ENCODE measurements around the gene RBPJL.
A peak's percentile ranks its signal among the peaks of the same experiment; 100 is the strongest.

The RBPJL gene

DNA sequence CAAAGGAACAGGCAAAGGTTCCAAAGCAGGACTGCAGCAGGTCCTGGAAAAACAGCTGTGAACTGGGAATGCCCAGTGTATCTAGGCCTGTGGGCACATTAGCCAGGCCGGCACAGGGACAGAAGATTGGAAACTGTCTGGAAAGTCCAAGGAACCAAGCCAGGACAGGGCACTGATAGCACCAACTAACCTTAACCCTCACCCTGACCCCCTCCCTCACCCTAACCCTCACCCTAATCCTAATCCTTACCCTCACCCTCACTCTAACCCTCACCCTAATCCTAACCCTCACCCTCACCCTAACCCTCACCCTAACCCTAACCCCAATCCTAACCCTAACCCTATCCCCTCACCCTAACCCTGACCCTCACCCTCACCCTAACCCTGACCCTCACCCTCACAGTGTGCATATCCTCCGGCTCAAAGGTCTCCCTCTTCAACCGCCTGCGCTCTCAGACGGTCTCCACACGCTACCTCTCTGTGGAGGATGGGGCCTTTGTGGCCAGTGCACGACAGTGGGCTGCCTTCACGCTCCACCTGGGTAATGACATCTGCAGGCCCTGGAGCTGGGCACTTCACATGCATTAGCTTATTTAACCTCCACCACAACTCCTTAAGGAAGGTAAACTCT, 6.5 kb downstream of the RBPJL start:
- no peak for DNase-seq (ENCODE audit: low read depth, low spot score)
- no peak overlapping the region for H3K4me3 ChIP-seq (ENCODE audit: low read length)

GRCh38 chr20:45313943-45314342, 7.3 kb downstream of the RBPJL start:
- no peak for DNase-seq (ENCODE audit: low read depth, low spot score)
- H3K4me3 ChIP-seq (ENCODE audit: low read length), result no peak overlapping the region

- no peak overlapping the region for H3K4me3 ChIP-seq (ENCODE audit: low read length)
- DNase-seq (ENCODE audit: low read depth, low spot score), result no peak
These were observed 9.0 kb downstream of the RBPJL start for GRCh38 chr20:45315672-45316071.

- no peak overlapping the region for H3K4me3 ChIP-seq (ENCODE audit: low read length)
- no peak for DNase-seq (ENCODE audit: low read depth, low spot score)
These were observed 9.8 kb downstream of the RBPJL start for GRCh38 chr20:45316150-45317080.

- no peak overlapping the region for H3K4me3 ChIP-seq (ENCODE audit: low read length)
- DNase-seq (ENCODE audit: low read depth, low spot score), result no peak
These were observed 11.2 kb downstream of the RBPJL start for GRCh38 chr20:45317826-45318225.

DNA sequence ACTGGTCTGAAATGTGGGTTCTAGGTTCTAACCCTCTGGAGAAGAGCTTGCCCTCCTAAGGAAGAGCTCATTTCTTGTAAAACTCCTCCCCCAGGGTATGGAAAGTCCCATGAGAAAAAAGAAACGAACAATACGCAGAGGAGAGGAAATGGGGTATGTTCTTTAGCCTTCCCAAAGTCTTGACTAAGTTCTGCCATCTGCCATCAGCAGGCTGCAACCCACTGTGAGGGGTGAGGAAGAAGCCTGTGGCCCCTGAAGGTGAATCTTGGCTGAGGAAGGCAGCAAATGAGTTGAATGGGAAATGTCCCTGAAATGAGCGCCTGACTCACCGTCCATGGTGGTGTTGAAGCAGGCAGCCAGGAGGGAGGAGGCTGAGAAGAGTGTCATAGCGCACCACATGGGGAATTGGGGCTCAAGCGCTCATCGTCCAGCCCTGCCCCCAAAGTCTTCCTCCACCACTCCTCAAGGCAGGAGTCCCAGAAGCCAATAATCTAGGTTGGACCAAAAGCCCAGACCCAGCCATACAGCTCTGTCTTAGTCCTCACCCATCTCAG, 11.8 kb downstream of the RBPJL start:
- H3K4me3 ChIP-seq (ENCODE audit: low read length), result no peak overlapping the region
- DNase-seq (ENCODE audit: low read depth, low spot score), result no peak

- DNase-seq (ENCODE audit: low read depth, low spot score), result peak; percentile 12
- H3K4me3 ChIP-seq (ENCODE audit: low read length), result no peak overlapping the region
These were observed 12.3 kb downstream of the RBPJL start for GRCh38 chr20:45318948-45319347.

- no peak overlapping the region for H3K4me3 ChIP-seq (ENCODE audit: low read length)
- peak; percentile 81 for DNase-seq (ENCODE audit: low read depth, low spot score)
These were observed 14.4 kb downstream of the RBPJL start for GRCh38 chr20:45320948-45321595.

- DNase-seq (ENCODE audit: low read depth, low spot score), result no peak
- no peak overlapping the region for H3K4me3 ChIP-seq (ENCODE audit: low read length)
These were observed 16.3 kb downstream of the RBPJL start for GRCh38 chr20:45322952-45323383.

- no peak for DNase-seq (ENCODE audit: low read depth, low spot score)
- no peak overlapping the region for H3K4me3 ChIP-seq (ENCODE audit: low read length)
These were observed 17.1 kb downstream of the RBPJL start for GRCh38 chr20:45323731-45324130.

DNA sequence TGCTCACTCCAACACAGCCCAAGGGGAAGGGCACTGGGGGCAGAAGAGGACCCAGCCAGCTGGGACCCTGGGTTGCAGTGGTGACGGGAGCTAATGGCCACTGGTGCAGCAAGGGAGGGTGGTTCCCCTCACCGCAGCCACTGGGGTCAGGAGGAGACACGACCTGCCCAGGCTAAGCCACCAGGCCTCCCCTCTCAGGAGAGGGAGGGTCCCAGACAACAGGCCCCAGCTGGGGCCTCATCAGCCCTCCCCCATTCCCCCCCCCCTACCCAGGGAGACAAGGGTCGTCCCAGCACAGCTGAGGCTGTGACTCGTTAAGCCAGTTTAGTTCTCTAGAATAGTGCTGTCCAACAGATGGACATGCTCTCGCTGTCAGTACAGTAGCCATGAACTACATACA, 18.7 kb downstream of the RBPJL start:
- H3K4me3 ChIP-seq (ENCODE audit: low read length), result no peak overlapping the region
- DNase-seq (ENCODE audit: low read depth, low spot score), result no peak

DNA sequence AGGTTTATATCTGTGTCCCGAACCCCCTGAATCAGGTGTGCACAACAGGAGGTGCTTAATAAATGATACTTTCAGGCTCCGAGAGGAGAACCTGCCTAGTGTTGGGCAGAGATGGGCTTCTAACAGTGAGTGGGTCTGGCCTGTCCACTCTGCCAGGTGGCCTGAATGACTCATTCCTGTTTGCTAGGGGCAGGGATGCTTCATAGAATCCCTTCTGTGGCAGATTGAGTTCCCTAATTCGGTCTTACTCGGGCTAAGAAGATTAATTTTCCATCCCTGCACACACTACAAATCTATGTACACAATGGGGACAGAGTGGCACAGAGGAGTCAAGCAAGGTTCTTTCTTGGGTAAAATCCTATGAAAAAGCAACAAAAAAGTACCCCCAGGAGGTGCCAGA, 21.8 kb downstream of the RBPJL start:
- no peak overlapping the region for H3K4me3 ChIP-seq (ENCODE audit: low read length)
- no peak for DNase-seq (ENCODE audit: low read depth, low spot score)

DNA sequence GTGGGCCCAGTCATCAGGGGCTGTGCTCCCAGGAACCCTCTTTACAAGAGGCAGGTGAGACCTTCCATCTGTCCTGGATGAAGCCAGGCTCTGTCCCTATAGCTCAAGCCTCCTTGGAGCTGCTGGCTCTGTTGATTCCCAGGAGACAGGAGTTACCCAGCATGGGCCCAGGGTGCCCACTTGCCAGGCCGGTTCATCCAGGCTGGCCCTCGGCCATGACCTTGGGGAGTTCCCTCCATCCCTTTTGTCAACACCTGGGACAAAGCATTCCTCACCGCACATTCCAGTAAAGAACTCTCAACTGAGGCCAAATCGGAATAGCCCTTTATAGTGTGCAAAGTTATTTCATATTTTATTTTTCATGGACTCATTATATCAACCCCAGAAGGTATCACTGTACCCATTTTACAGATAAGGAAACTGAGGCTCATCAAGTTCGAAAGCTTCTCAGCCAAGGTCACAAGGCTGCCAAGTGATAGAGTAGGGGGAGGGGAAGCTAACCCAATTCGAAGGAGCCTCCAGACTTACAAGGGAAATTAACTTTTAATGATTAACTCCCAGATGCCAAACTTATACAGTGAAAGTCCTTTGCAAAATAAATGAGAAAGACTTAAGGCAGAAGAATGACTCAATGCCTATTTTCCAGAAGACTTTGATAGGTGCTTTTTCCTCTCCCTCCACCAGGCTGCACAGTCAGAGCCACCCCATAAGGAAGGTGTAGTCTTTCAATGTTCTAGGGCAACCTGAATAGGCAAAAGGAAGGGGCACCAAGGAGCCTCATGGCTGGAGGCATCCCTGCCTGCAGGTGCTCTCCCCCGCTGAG, 23.1 kb downstream of the RBPJL start:
- no peak for DNase-seq (ENCODE audit: low read depth, low spot score)
- H3K4me3 ChIP-seq (ENCODE audit: low read length), result no peak overlapping the region

DNA sequence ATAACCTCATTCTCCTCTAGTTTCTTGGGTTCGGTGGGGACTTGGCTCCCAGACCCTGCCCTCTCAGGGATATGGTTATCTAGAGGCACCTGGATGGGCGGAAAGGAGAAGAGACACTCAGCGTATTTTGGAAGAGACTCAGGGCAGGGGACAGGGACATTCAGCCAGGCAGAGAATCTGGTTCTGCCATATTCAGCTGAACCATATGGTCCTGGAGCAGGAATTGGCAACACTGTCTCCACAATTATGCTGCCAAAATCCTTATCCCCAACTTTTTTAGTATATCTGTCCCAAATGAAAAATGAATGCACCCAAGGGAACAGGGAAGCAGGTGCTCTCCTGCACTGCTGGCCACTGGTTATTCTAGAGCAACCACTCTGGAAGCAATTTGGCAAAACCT, 23.8 kb downstream of the RBPJL start:
- DNase-seq (ENCODE audit: low read depth, low spot score), result no peak
- no peak overlapping the region for H3K4me3 ChIP-seq (ENCODE audit: low read length)

- DNase-seq (ENCODE audit: low read depth, low spot score), result no peak
- no peak overlapping the region for H3K4me3 ChIP-seq (ENCODE audit: low read length)
These were observed 30.1 kb downstream of the RBPJL start for GRCh38 chr20:45336530-45337366.

DNA sequence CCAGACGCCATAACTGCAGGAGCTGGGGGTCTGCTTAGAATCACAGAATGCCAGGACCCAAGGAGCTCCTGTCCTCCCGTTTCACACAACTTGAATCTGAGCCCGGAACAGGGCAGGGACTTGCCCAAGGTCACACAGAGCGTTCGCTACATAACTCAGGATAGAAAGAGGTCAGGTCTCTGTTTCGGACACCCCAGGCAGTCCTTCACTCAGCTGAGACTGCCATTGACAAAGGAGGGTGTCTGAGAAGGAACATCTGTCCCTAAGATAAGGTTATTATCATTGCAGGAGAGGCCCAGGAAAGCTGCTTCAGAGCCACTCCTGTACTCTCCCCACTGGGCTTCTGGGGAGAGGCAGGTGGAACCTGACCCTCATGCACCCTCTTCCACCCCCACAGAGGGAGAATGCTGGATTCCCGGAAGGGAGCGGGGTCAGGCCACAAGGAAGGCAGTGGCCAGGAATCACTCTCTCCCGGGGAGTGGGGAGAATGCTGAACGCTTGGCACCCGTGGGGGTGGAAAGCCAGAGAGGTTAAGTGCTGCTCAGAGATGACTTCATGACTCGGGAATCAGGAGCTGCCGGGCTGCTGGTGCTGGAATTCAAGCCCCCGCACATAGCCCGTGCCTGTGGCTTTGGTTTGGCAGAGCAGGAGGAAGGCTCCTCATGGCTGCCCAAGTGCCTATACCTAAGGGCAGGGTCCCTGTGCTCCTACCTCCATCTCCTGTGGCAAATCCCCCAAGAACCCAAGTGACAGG, 30.9 kb downstream of the RBPJL start:
- no peak overlapping the region for H3K4me3 ChIP-seq (ENCODE audit: low read length)

More for the DNA sequence above, 30.9 kb downstream of the RBPJL start:
- DNase-seq (ENCODE audit: low read depth, low spot score), result no peak

Data from Jurkat, Clone E6-1 (cell line).